ENCODE measurements around the gene ELP2. TPM values are rescaled to one million over a fixed set of nuclear protein-coding genes. Genes with fewer than 3 reads are reported as not detected.
"Not testable (repeated sequence)": the region's sequence is repeated elsewhere in the genome, so short reads cannot be mapped to it uniquely, and the experiment has no call there.

Gene ELP2
- total RNA-seq, 2 experiments from 2014 or later, result 40.3 to 50.5 TPM

- DNase-seq (ENCODE audit: low spot score), result no peak
- Histone ChIP-seq H3K4me3 (ENCODE audit: low read depth, low read length, poor library complexity, severe bottlenecking) (no peak overlapping the region), H3K4me1 (ENCODE audit: insufficient read depth, low read length, poor library complexity, severe bottlenecking) (peaks cover 6% of the 10 kb centered on the region), H3K27ac (ENCODE audit: low read depth, low read length, poor library complexity, severe bottlenecking) (no peak overlapping the region), H2AFZ (ENCODE audit: low read length) (no peak overlapping the region), H3K79me2 (ENCODE audit: insufficient read depth, low read depth, low read length) (no peaks in the 10 kb centered on the region), H3K36me3 (ENCODE audit: insufficient read depth, low read length) (peaks cover 89% of the 10 kb centered on the region), H3K4me2 (ENCODE audit: low read length) (no peak overlapping the region), H3K9me2 (ENCODE audit: insufficient read depth, low read length) (no peaks in the 10 kb centered on the region), H3K9me3 (ENCODE audit: low read length) (no peaks in the 10 kb centered on the region), H4K20me1 (ENCODE audit: insufficient read depth, low read length) (no peaks in the 10 kb centered on the region)
- TF ChIP-seq EZH2phosphoT487 (IDR thresholded peaks at IDR 0.05; ENCODE audit: borderline replicate concordance, low read depth, low read length) (no peak), CTCF (conservative IDR thresholded peaks at IDR 0.05; ENCODE audit: low read length) (no peak)
- intact Hi-C loops (cut with micrococcal nuclease; ENCODE audit: unreplicated experiment), result no loop called here
- CTCF ChIA-PET (ENCODE audit: unreplicated experiment), result no interaction called here
- POLR2A ChIA-PET, result interaction anchor here (1.6 kb wide), 1 partner anchor 13 kb away, joined by 6 read pairs; no protein-coding TSS in a partner anchor
- BruUV-seq (replicated peaks), result no TSS peak
Observed at GRCh38 chr18:36162981-36163380, 33.3 kb downstream of the ELP2 start.

- no peak for DNase-seq (ENCODE audit: low spot score)
- Histone ChIP-seq H3K27ac (ENCODE audit: low read depth, low read length, poor library complexity, severe bottlenecking) (no peak overlapping the region), H3K9me2 (ENCODE audit: insufficient read depth, low read length) (no peaks in the 10 kb centered on the region), H2AFZ (ENCODE audit: low read length) (no peak overlapping the region), H3K9me3 (ENCODE audit: low read length) (no peaks in the 10 kb centered on the region), H3K36me3 (ENCODE audit: insufficient read depth, low read length) (peaks cover 77% of the 10 kb centered on the region), H3K4me1 (ENCODE audit: insufficient read depth, low read length, poor library complexity, severe bottlenecking) (no peaks in the 10 kb centered on the region), H3K4me3 (ENCODE audit: low read depth, low read length, poor library complexity, severe bottlenecking) (no peak overlapping the region), H3K79me2 (ENCODE audit: insufficient read depth, low read depth, low read length) (no peaks in the 10 kb centered on the region), H4K20me1 (ENCODE audit: insufficient read depth, low read length) (no peaks in the 10 kb centered on the region), H3K4me2 (ENCODE audit: low read length) (no peak overlapping the region)
- BruUV-seq (replicated peaks), result no TSS peak
- ChIA-PET POLR2A (no interaction called here), CTCF (ENCODE audit: unreplicated experiment) (no interaction called here)
- intact Hi-C loops (cut with micrococcal nuclease; ENCODE audit: unreplicated experiment), result no loop called here
- TF ChIP-seq EZH2phosphoT487 (IDR thresholded peaks at IDR 0.05; ENCODE audit: borderline replicate concordance, low read depth, low read length) (no peak), CTCF (conservative IDR thresholded peaks at IDR 0.05; ENCODE audit: low read length) (no peak)
Observed at GRCh38 chr18:36167692-36168218, 38.1 kb downstream of the ELP2 start.

GRCh38 chr18:36168296-36168695, 38.6 kb downstream of the ELP2 start:
- intact Hi-C loops (cut with micrococcal nuclease; ENCODE audit: unreplicated experiment); DNase-seq (ENCODE audit: low spot score); POLR2A ChIA-PET; H3K9me2 ChIP-seq (ENCODE audit: insufficient read depth, low read length); H3K9me3 ChIP-seq (ENCODE audit: low read length); H3K79me2 ChIP-seq (ENCODE audit: insufficient read depth, low read depth, low read length); H3K4me1 ChIP-seq (ENCODE audit: insufficient read depth, low read length, poor library complexity, severe bottlenecking); H4K20me1 ChIP-seq (ENCODE audit: insufficient read depth, low read length); CTCF ChIA-PET (ENCODE audit: unreplicated experiment); H3K4me3 ChIP-seq (ENCODE audit: low read depth, low read length, poor library complexity, severe bottlenecking); H2AFZ ChIP-seq (ENCODE audit: low read length); H3K4me2 ChIP-seq (ENCODE audit: low read length); H3K27ac ChIP-seq (ENCODE audit: low read depth, low read length, poor library complexity, severe bottlenecking); BruUV-seq (replicated peaks): not testable (repeated sequence)
- H3K36me3 ChIP-seq (ENCODE audit: insufficient read depth, low read length), result peaks cover 77% of the 10 kb centered on the region

All from OCI-LY7 (cell line).